Fibroblast of skin of left quadriceps (primary cell): Measurements from ENCODE around the gene FKBP2.

Source experiments
- DNase-seq, 2 experiments: peaks; one replicate each; pipeline ENCODE4 v3.0.0-alpha.2; 2013; ENCODE audit warnings: low read depth in 2 of 2

FKBP2 gene

DNA sequence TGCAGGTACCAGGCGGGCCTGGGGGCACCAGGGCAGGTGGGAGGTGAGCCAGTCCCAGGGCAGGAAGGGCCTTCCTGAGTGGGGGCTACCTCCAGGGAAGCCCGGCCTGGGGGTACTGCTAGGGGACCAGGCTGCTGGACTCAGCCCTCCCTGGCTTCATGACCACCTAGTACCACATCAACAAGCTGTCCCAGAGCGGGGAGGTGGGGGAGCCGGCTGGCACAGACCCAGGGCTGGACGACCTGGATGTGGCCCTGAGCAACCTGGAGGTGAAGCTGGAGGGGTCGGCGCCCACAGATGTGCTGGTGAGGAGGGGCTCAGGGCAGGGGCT, 21.6 kb upstream of the FKBP2 start:
- DNase-seq = no peak

DNA sequence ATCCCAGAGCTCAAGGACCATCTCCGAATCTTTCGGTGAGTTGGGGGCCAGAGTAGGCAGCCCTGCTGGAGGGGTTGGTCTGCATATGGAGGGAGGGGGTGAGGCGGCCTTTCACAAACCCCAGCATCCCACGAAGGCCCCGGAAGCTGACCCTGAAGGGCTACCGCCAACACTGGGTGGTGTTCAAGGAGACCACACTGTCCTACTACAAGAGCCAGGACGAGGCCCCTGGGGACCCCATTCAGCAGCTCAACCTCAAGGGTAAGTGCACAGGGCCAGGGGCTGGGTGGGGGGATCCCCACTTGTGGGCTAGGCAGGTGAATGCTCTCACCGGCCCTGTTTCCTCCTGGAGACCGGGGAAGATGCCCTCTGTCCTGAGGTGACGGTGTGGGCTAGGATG, 21.1 kb upstream of the FKBP2 start:
- no peak for DNase-seq

DNA sequence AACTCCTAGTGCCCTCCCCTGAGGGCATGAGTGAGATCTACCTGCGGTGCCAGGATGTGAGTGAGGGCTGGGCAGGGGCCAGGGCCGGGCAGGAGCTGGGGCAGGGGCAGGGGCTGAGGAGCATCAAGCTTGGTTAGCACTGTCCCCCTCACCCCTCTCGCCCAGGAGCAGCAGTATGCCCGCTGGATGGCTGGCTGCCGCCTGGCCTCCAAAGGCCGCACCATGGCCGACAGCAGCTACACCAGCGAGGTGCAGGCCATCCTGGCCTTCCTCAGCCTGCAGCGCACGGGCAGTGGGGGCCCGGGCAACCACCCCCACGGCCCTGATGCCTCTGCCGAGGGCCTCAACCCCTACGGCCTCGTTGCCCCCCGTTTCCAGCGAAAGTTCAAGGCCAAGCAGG, 20.6 kb upstream of the FKBP2 start:
- no peak for DNase-seq

- no peak for DNase-seq
Observed at GRCh38 chr11:64220798-64221197, 20.1 kb upstream of the FKBP2 start.

- DNase-seq = no peak
Observed at GRCh38 chr11:64222651-64223000, 18.3 kb upstream of the FKBP2 start.

- DNase-seq = no peak
Observed at GRCh38 chr11:64223001-64223651, 17.8 kb upstream of the FKBP2 start.

DNA sequence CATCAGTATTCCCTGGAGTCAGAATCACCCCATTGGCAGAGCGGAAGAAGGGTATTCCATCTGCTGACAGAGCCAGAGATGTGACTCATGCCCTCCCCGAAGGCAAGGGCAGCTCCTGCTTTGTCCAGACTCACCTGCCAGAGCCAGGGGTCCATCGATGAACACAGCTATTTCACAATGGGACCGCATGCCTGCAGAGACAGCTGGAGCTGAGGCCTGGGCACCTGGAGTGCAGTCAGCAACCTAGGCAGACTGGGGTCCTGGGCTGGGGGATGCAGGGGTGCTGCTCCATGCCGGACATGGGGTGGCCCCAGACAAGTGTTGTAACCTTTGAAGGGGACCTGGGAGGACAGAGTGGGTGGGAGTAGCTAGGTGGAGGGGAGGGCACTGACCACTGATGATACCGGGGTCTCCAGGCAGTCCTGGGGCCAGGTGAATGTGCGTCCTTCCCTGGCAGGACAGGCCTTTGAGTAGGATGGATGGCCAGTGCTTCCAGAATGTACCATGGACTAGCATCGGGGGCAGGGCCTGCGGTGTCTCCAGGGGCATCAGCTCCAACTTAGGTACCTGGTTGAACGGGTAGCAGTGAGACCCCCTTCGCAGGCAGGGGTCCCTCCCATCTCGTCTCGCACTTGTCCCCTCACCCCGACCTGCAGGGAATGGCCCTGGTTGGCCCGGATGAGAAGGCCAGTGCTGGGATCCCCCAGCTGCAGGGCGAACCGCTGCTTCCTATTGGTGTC, 16.6 kb upstream of the FKBP2 start:
- DNase-seq = no peak

DNA sequence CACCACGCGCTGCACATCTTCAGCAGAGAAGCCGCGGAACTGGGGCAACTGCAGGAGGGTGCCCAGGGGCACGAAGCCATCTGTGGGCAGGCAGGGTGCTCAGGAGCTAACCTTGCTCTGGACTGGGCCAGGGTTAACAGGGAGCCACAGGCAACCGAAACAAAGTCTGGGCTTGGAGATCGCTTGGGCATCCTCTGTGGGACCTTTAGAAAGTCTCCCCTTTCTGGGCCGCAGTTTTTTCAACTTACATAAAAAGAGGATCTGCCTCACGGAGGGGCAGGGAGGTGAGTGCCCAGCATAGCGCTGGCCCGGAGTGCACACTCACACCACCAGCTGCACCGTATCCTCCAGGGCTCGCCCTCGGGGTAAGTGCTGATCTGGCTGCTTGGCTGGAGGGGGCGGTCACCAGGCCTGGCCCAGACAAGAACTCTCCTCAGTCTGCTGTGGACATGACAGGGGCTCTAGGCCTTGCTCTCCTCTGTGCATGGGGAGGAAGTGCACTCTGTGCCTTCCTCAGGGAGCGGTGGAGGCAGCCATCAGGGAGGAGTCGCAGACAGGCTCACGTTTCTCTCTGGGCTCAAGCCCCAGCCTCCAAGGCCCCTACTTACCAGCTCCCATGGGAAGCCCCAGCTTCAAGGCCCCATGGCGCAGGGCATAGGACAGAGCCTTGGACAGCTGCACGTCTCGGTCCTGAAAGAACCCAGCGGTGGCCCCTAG, 15.8 kb upstream of the FKBP2 start:
- DNase-seq = no peak

- peak; percentile 56 to 59 for DNase-seq
Observed at GRCh38 chr11:64225608-64226506, 15.0 kb upstream of the FKBP2 start, which contains the start of the genes NUDT22 and TRPT1. Gene NUDT22 (plus strand): TSS chr11:64226274. CDS start chr11:64226653, 379 bp downstream. Gene TRPT1 (minus strand): TSS chr11:64226186. CDS start chr11:64225860, 326 bp downstream.

GRCh38 chr11:64226507-64227051, 14.3 kb upstream of the FKBP2 start:
- no peak for DNase-seq

GRCh38 chr11:64227405-64227956, 13.4 kb upstream of the FKBP2 start:
- no peak for DNase-seq

GRCh38 chr11:64229090-64229743, 11.7 kb upstream of the FKBP2 start:
- no peak for DNase-seq

DNA sequence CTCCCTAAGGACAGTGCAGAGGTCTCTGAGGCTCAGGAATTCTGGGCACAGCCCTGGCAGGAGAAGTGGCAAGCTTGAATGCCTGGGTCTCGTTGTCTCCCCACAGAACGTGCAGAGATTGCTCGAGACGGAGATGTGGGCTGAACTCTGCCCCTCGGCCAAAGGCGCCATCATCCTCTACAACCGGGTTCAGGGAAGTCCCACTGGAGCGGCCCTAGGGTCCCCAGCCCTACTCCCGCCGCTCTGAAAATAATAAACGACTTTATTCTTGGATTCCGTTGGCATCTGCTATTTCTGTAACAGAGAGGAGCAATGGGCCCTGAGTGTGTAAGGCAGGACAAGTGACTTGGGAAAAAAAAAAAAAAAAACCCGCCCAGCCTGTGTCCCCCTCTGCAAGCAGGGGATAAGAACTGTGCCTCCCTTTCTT, 11.1 kb upstream of the FKBP2 start:
- no peak for DNase-seq

GRCh38 chr11:64230171-64230984, 10.5 kb upstream of the FKBP2 start, which contains the start of gene DNAJC4:
Gene DNAJC4 (plus strand): TSS chr11:64230548. CDS start chr11:64230855, 307 bp downstream.
- DNase-seq = peak; percentile 56 to 67

DNA sequence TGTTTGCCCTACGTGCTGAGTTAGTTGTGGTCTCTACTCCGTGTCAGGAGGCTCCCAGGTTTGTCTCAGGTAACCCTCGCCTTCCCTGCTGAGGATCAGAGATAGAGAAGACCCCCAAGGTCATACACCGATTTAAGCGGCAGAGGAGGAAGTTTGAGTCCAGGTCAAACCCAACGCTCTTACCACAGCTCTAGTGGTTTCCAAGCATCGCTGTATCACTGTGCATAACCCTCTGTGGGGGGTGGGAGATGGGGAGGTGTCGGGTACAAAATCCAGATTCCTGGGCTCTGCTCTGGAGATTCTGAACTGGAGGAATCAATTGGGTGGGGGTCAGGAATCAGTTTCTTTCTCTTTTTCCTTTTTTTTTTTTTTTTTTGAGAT, 9.9 kb upstream of the FKBP2 start:
- no peak for DNase-seq

DNA sequence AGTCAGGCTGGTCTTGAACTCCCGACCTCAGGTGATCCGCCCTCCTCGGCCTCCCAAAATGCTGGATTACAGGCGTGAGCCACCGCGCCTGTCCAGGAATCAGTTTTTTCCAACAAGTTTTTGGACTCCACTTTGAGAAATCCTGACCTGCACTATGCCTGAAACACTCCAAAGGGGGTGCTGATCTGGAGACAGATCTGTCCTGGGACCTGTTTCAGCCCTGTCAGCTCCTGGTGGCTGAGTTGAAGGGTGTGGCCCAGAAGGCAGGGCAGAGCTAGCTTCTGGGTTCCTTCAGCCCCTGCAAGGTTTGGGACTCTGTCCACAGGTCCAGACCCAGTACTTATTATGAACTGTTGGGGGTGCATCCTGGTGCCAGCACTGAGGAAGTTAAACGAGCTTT, 9.3 kb upstream of the FKBP2 start:
- no peak for DNase-seq

DNA sequence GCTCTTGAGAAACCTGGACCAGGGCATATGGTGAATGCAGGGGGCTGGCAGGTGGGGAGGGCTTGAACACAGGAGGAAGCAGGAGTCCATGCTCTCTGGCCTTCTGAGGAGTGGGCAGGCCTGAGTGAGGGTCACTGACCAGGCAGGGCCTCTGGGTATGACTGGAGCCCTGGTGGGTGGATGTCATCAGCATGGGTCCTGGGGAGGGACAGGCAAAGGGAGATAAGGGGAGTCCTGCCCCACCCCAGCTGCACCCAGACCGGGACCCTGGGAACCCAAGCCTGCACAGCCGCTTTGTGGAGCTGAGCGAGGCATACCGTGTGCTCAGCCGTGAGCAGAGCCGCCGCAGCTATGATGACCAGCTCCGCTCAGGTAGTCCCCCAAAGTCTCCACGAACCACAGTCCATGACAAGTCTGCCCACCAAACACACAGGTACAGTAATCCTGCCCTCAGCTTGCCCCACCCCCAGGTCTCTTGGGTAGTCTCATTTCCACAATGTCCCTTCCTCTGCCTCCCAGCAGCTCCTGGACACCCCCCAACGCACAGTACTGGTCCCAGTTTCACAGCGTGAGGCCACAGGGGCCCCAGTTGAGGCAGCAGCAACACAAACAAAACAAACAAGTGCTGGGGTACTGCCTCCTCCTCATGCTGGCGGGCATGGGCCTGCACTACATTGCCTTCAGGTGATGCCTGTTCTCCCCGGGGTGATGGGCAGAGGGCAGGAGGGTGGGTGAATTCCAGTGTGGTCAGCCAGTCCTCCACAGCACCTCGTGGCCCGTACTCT, 8.5 kb upstream of the FKBP2 start:
- DNase-seq = no peak

- no peak for DNase-seq
Observed at GRCh38 chr11:64232967-64233315, 8.0 kb upstream of the FKBP2 start.
